Putamen (tissue), 1 donor: ENCODE measurements around the gene CDH4.

Experiments used
- DNase-seq: peaks from one replicate; pipeline ENCODE4 v3.0.0-alpha.2; 2016; ENCODE audit warnings: low spot score

Gene CDH4

GRCh38 chr20:61901392-61902220, 649.5 kb downstream of the CDH4 start:
- DNase-seq = no peak

- no peak for DNase-seq
These were observed 650.3 kb downstream of the CDH4 start for GRCh38 chr20:61902221-61902869.

GRCh38 chr20:61903575-61904340, 651.7 kb downstream of the CDH4 start:
- DNase-seq = no peak

- no peak for DNase-seq
These were observed 652.4 kb downstream of the CDH4 start for GRCh38 chr20:61904456-61904855.

- no peak for DNase-seq
These were observed 653.9 kb downstream of the CDH4 start for GRCh38 chr20:61905781-61906523.

- DNase-seq = no peak
These were observed 655.2 kb downstream of the CDH4 start for GRCh38 chr20:61907081-61907891.

GRCh38 chr20:61908057-61909026, 656.3 kb downstream of the CDH4 start:
- no peak for DNase-seq

- no peak for DNase-seq
These were observed 657.0 kb downstream of the CDH4 start for GRCh38 chr20:61909028-61909427.

GRCh38 chr20:61909821-61910220, 657.8 kb downstream of the CDH4 start:
- DNase-seq = no peak

- no peak for DNase-seq
These were observed 659.8 kb downstream of the CDH4 start for GRCh38 chr20:61911824-61912223.

GRCh38 chr20:61912665-61913422, 660.8 kb downstream of the CDH4 start:
- DNase-seq = no peak

- DNase-seq = no peak
These were observed 661.6 kb downstream of the CDH4 start for GRCh38 chr20:61913423-61914225.

- no peak for DNase-seq
These were observed 663.0 kb downstream of the CDH4 start for GRCh38 chr20:61915101-61915500.

GRCh38 chr20:61916318-61916891, 664.3 kb downstream of the CDH4 start:
- DNase-seq = no peak

- no peak for DNase-seq
These were observed 665.5 kb downstream of the CDH4 start for GRCh38 chr20:61917474-61918145.

GRCh38 chr20:61918548-61918947, 666.5 kb downstream of the CDH4 start:
- DNase-seq = no peak

- no peak for DNase-seq
These were observed 667.2 kb downstream of the CDH4 start for GRCh38 chr20:61919239-61919638.
